B cell (primary cell): ENCODE results near the gene CFAP73.

Experiments used
- CTCF ChIP-seq: fragments of 200-600 bp; IDR thresholded peaks from one replicate; pipeline ENCODE4 v1.8.0; 2022; ENCODE audit warnings: antibody characterized with exemption, mild to moderate bottlenecking
- EZH2 ChIP-seq: IDR thresholded peaks from 2 replicates; pipeline ENCODE4 v1.6.1; 2012; ENCODE audit warnings: borderline replicate concordance, low read depth, mild to moderate bottlenecking, moderate library complexity, low read length; ENCODE audit not compliant: insufficient read depth, poor library complexity, severe bottlenecking

GRCh38 chr12:113184098-113184899, 34.8 kb downstream of the CFAP73 start:
- TF ChIP-seq EZH2 (no peak), CTCF (no peak)
